HepG2 (cell line): ENCODE results near the gene DIRAS1. TPM values are rescaled to one million over a fixed set of nuclear protein-coding genes. Genes with fewer than 3 reads are reported as not detected.

ENCODE experiments used
- ARID2 ChIP-seq: sonication (generic); formaldehyde crosslinking; IDR thresholded peaks from 2 replicates; pipeline ENCODE4 v1.8.1; 2022; ENCODE audit warnings: mild to moderate bottlenecking, missing genetic modification reagents, borderline replicate concordance
- ETS1 ChIP-seq: sonication (generic); formaldehyde crosslinking; IDR thresholded peaks from 2 replicates; pipeline ENCODE4 v1.4.0; 2020; ENCODE audit warnings: missing genetic modification reagents
- FOXC1 ChIP-seq: sonication (generic); formaldehyde crosslinking; IDR thresholded peaks from 2 replicates; pipeline ENCODE4 v1.8.0; 2022; ENCODE audit warnings: mild to moderate bottlenecking, missing genetic modification reagents, borderline replicate concordance
- HCFC1 ChIP-seq: fragments of 150-350 bp; IDR thresholded peaks from 2 replicates; pipeline ENCODE4 v1.6.1; 2014; ENCODE audit warnings: low read depth, low read length
- HOXA5 ChIP-seq: sonication (generic); formaldehyde crosslinking; IDR thresholded peaks from 2 replicates; pipeline ENCODE4 v1.4.0; 2020; ENCODE audit warnings: missing genetic modification reagents
- HOXA9 ChIP-seq: sonication (generic); formaldehyde crosslinking; IDR thresholded peaks from 2 replicates; pipeline ENCODE4 v1.8.1; 2022; ENCODE audit warnings: missing genetic modification reagents, mild to moderate bottlenecking, moderate library complexity, borderline replicate concordance
- NCOR1 ChIP-seq: fragments of 200-600 bp; sonication (generic); IDR thresholded peaks from 2 replicates; pipeline ENCODE4 v1.7.0; 2017; ENCODE audit warnings: antibody characterized with exemption, low read length, borderline replicate concordance
- NPAS2 ChIP-seq: sonication (generic); formaldehyde crosslinking; IDR thresholded peaks from 2 replicates; pipeline ENCODE4 v1.8.0; 2022; ENCODE audit warnings: mild to moderate bottlenecking, missing genetic modification reagents, borderline replicate concordance
- SRSF9 ChIP-seq: fragments of 200-400 bp; formaldehyde crosslinking; IDR thresholded peaks from 2 replicates; pipeline ENCODE4 v1.6.1; 2018; ENCODE audit warnings: borderline replicate concordance, mild to moderate bottlenecking, low read depth, low read length; ENCODE audit not compliant: insufficient read depth, poor library complexity, severe bottlenecking
- SSRP1 ChIP-seq: IDR thresholded peaks from 2 replicates; pipeline ENCODE4 v1.6.1; 2016; ENCODE audit warnings: control low read depth
- ZFP36 ChIP-seq: fragments of 150-350 bp; IDR thresholded peaks from 2 replicates; pipeline ENCODE4 v1.6.1; 2018; ENCODE audit warnings: borderline replicate concordance, low read length, low read depth; ENCODE audit not compliant: partially characterized antibody
- ZIK1 ChIP-seq: sonication (generic); formaldehyde crosslinking; IDR thresholded peaks from 2 replicates; pipeline ENCODE4 v1.5.0; 2020; ENCODE audit warnings: mild to moderate bottlenecking, low read depth, missing genetic modification reagents, borderline replicate concordance
- ZNF605 ChIP-seq: sonication (generic); formaldehyde crosslinking; IDR thresholded peaks from 2 replicates; pipeline ENCODE4 v1.8.0; 2022; ENCODE audit warnings: mild to moderate bottlenecking, missing genetic modification reagents
- ZNF607 ChIP-seq: sonication (generic); formaldehyde crosslinking; IDR thresholded peaks from 2 replicates; pipeline ENCODE4 v1.5.1; 2020; ENCODE audit warnings: missing genetic modification reagents, mild to moderate bottlenecking, borderline replicate concordance
- ZNF713 ChIP-seq: sonication (generic); formaldehyde crosslinking; IDR thresholded peaks from 2 replicates; pipeline ENCODE4 v1.4.0; 2020; ENCODE audit warnings: mild to moderate bottlenecking, missing genetic modification reagents
- polyA plus RNA-seq, 8 experiments: library from polyadenylated mRNA; depleted of rRNA in 3 of 8; stranded (reverse) in 7 of 8; unstranded in 1 of 8; fragments of >200 nt; fragmentation: Illumina TruSeq in 4 of 8; extraction: Trizol in 4 of 8; gene quantifications; 2 replicates each; pipeline versions ENCODE4 v1.2.1 to v1.2.3, GENCODE V29; 2011 to 2016; ENCODE audit warnings: low read depth in 4 of 8, missing spikeins in 1 of 8, mixed read lengths in 1 of 8; ENCODE audit not compliant: insufficient read depth in 1 of 8
- total RNA-seq, 5 experiments: library from RNA; depleted of rRNA; stranded (reverse); fragments of >200 nt; fragmentation: Illumina TruSeq; extraction: Trizol; gene quantifications; 2 replicates each; pipeline ENCODE4 v1.2.3, GENCODE V29; 2016; ENCODE audit warnings: low read depth in 1 of 5
- TF ChIP-seq, protein P1 (sequence below), 2 experiments: sonication (generic) in 1 of 2; formaldehyde crosslinking in 1 of 2; IDR thresholded peaks; 2 replicates each; pipeline versions ENCODE4 v1.5.1 to v1.6.1; 2011 to 2020; ENCODE audit warnings: borderline replicate concordance in 1 of 2, low read depth in 1 of 2, low read length in 1 of 2, mild to moderate bottlenecking in 1 of 2, missing genetic modification reagents in 1 of 2, moderate library complexity in 1 of 2
- TF ChIP-seq, protein P2 (sequence below): IDR thresholded peaks from 2 replicates; pipeline ENCODE4 v1.6.1; 2016; ENCODE audit warnings: low read depth, control low read depth
- TF ChIP-seq, protein P3 (sequence below): sonication (generic); formaldehyde crosslinking; conservative IDR thresholded peaks from 2 replicates; pipeline ENCODE4 v1.8.0; 2022; ENCODE audit warnings: missing genetic modification reagents
- TF ChIP-seq, protein P4 (sequence below): sonication (generic); formaldehyde crosslinking; IDR thresholded peaks from 2 replicates; pipeline ENCODE4 v1.5.1; 2020; ENCODE audit warnings: mild to moderate bottlenecking, missing genetic modification reagents, borderline replicate concordance

Gene DIRAS1
- total and polyA plus RNA-seq, 2 of the 13 experiments (the other 11 are each of a cell fraction or from before 2014, with no cell fraction given), result 0.97 to 1.8 TPM

GRCh38 chr19:2739602-2740313 lies 18.6 kb upstream of the DIRAS1 start, which contains the start of gene SLC39A3 (continued):
- TF ChIP-seq ETS1 (peak; percentile 83; the same call in 1 of the 2 replicates), HCFC1 (peak; percentile 84), ZNF607 (peak; percentile 100), HOXA9 (CRISPR knock-in tag) (peak; percentile 90), NCOR1 (peak; percentile 47; the same call in 1 of the 2 replicates), ARID2 (CRISPR knock-in tag) (peak; percentile 84; the same call in 1 of the 2 replicates), SRSF9 (no peak), HOXA5 (peak; percentile 99), SSRP1 (CRISPR knock-in tag) (peak; percentile 93), ZNF713 (no peak), ZNF605 (peak; percentile 99), NPAS2 (CRISPR knock-in tag) (no peak), ZFP36 (no peak), ZIK1 (peak; percentile 82; the same call in 1 of the 2 replicates), FOXC1 (CRISPR knock-in tag) (peak; percentile 99)
- TF ChIP-seq, protein P1, sequence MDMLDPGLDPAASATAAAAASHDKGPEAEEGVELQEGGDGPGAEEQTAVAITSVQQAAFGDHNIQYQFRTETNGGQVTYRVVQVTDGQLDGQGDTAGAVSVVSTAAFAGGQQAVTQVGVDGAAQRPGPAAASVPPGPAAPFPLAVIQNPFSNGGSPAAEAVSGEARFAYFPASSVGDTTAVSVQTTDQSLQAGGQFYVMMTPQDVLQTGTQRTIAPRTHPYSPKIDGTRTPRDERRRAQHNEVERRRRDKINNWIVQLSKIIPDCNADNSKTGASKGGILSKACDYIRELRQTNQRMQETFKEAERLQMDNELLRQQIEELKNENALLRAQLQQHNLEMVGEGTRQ (IDR thresholded peaks at IDR 0.05; ENCODE audit: low read depth, low read length), result no peak
- TF ChIP-seq, protein P1 (CRISPR knock-in tag; IDR thresholded peaks at IDR 0.05; ENCODE audit: borderline replicate concordance), result no peak
- TF ChIP-seq, protein P2, sequence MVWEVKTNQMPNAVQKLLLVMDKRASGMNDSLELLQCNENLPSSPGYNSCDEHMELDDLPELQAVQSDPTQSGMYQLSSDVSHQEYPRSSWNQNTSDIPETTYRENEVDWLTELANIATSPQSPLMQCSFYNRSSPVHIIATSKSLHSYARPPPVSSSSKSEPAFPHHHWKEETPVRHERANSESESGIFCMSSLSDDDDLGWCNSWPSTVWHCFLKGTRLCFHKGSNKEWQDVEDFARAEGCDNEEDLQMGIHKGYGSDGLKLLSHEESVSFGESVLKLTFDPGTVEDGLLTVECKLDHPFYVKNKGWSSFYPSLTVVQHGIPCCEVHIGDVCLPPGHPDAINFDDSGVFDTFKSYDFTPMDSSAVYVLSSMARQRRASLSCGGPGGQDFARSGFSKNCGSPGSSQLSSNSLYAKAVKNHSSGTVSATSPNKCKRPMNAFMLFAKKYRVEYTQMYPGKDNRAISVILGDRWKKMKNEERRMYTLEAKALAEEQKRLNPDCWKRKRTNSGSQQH, result peak; percentile 99
- TF ChIP-seq, protein P3, sequence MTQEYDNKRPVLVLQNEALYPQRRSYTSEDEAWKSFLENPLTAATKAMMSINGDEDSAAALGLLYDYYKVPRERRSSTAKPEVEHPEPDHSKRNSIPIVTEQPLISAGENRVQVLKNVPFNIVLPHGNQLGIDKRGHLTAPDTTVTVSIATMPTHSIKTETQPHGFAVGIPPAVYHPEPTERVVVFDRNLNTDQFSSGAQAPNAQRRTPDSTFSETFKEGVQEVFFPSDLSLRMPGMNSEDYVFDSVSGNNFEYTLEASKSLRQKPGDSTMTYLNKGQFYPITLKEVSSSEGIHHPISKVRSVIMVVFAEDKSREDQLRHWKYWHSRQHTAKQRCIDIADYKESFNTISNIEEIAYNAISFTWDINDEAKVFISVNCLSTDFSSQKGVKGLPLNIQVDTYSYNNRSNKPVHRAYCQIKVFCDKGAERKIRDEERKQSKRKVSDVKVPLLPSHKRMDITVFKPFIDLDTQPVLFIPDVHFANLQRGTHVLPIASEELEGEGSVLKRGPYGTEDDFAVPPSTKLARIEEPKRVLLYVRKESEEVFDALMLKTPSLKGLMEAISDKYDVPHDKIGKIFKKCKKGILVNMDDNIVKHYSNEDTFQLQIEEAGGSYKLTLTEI (CRISPR knock-in tag), result no peak
- TF ChIP-seq, protein P4, sequence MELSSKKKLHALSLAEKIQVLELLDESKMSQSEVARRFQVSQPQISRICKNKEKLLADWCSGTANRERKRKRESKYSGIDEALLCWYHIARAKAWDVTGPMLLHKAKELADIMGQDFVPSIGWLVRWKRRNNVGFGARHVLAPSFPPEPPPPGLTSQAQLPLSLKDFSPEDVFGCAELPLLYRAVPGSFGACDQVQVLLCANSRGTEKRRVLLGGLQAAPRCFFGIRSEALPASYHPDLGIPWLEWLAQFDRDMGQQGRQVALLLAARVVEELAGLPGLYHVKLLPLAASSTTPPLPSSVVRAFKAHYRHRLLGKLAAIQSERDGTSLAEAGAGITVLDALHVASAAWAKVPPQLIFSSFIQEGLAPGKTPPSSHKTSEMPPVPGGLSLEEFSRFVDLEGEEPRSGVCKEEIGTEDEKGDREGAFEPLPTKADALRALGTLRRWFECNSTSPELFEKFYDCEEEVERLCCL (CRISPR knock-in tag), result peak; percentile 95
